ENCODE data around the gene SCG3. TPM values are rescaled to one million over a fixed set of nuclear protein-coding genes. Genes with fewer than 3 reads are reported as not detected.

The SCG3 gene
- total and polyA plus RNA-seq, 2 donors (not counting 1 experiment from before 2014, with no cell fraction given) = not detected

DNA sequence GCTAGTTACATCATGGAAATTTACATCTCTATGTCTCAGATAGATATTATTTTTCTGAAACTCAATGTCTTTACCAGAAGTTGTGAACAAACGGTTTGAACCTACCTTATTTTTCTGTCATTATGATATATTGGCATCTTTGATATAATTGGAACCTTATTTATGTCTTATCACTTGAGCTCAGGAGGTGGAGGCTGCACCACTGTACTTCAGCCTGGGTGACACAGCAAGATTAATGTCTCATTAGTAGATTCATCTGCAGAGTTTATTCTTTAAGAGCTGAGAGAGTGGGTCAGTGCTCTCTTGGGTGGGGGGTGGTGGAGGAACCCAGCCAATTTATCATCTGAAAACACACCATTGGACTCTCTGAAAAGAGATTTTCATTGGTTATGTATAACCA, 21.4 kb downstream of the SCG3 start:
- CTCF ChIA-PET = interaction anchor here (1.1 to 1.2 kb wide), 2 partner anchors 8 to 11 kb away, joined by 3 read pairs; no protein-coding TSS in a partner anchor
- no CpG with 5 or more reads among the region's 1 CpG for WGBS (ENCODE audit: insufficient coverage)
- no peaks in the 10 kb centered on the region for H3K4me1 Mint-ChIP-seq

DNA sequence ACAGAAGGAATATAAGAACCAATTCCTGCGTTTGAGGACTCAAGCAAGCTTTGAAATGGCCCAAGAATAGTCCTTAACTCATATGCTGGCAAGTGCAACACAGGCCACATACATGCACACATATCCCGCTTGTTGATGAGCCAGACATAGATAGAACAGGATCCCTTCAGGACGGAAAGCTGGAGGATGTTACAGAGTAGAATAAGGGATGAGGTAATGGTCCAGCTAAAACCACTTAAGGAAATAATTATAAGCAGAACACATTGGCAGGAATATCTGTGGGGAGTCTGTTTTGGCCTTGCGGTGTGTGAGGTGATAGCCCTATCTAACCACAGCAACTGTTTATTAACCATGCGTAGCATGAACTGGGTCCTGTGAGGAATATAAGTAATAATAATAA, 25.0 kb downstream of the SCG3 start:
- Mint-ChIP-seq H3K27ac (no peak overlapping the region), H3K27me3 (no peaks in the 10 kb centered on the region), H3K9me3 (ENCODE audit: insufficient read depth) (no peaks in the 10 kb centered on the region), H3K4me1 (no peaks in the 10 kb centered on the region), H3K4me3 (no peak overlapping the region)
- H2AFZ ChIP-seq (ENCODE audit: insufficient read depth, low read depth, low read length, poor library complexity, severe bottlenecking) = no peak overlapping the region
- ChIA-PET CTCF (interaction anchor here (1.5 kb wide), 1 partner anchor 70 kb away, joined by 4 read pairs; no protein-coding TSS in a partner anchor), POLR2A (no interaction called here)
- intact Hi-C loops (cut with micrococcal nuclease) = no loop called here
- H4K20me1 ChIP-seq (ENCODE audit: control insufficient read depth, insufficient read depth, low read length, poor library complexity, severe bottlenecking) = no peaks in the 10 kb centered on the region
- no peak for DNase-seq
- no peaks in the 10 kb centered on the region for H3K27me3 ChIP-seq (replicated peaks in 1 of 4; ENCODE audit: control extremely low read depth in 1 of 4, control insufficient read depth in 3 of 4, insufficient read depth in 4 of 4, low read length in 3 of 4)
- H3K9me3 ChIP-seq (ENCODE audit: control extremely low read depth in 1 of 3, control insufficient read depth in 2 of 3, insufficient read depth in 1 of 3, low read length in 2 of 3) = no peaks in the 10 kb centered on the region
- H3K4me3 ChIP-seq (ENCODE audit: control extremely low read depth in 1 of 5, extremely low read depth in 1 of 5, insufficient read depth in 1 of 5, low read depth in 2 of 5, low read length in 4 of 5) = no peak overlapping the region
- H3K4me1 ChIP-seq (ENCODE audit: control insufficient read depth in 2 of 2, insufficient read depth in 2 of 2, low read length in 2 of 2) = no peaks in the 10 kb centered on the region
- no peak overlapping the region for H3K4me2 ChIP-seq (replicated peaks; ENCODE audit: low read depth, low read length, poor library complexity, severe bottlenecking)
- no peak for ATAC-seq (ENCODE audit: low read depth)
- no peak overlapping the region for H3K27ac ChIP-seq (ENCODE audit: low read length in 2 of 2)
- WGBS (ENCODE audit: insufficient coverage) = 100% methylated on average over 1 of the region's 5 CpGs
- no peaks in the 10 kb centered on the region for H3K36me3 ChIP-seq (replicated peaks in 1 of 2; ENCODE audit: control extremely low read depth in 1 of 2, control insufficient read depth in 1 of 2, extremely low read depth in 1 of 2, insufficient read depth in 2 of 2, low read length in 1 of 2)
- TF ChIP-seq, protein P1, sequence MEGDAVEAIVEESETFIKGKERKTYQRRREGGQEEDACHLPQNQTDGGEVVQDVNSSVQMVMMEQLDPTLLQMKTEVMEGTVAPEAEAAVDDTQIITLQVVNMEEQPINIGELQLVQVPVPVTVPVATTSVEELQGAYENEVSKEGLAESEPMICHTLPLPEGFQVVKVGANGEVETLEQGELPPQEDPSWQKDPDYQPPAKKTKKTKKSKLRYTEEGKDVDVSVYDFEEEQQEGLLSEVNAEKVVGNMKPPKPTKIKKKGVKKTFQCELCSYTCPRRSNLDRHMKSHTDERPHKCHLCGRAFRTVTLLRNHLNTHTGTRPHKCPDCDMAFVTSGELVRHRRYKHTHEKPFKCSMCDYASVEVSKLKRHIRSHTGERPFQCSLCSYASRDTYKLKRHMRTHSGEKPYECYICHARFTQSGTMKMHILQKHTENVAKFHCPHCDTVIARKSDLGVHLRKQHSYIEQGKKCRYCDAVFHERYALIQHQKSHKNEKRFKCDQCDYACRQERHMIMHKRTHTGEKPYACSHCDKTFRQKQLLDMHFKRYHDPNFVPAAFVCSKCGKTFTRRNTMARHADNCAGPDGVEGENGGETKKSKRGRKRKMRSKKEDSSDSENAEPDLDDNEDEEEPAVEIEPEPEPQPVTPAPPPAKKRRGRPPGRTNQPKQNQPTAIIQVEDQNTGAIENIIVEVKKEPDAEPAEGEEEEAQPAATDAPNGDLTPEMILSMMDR (IDR thresholded peaks at IDR 0.05) = no peak
- no peak for TF ChIP-seq EZH2 (IDR thresholded peaks at IDR 0.05; ENCODE audit: borderline replicate concordance, insufficient read depth, low read depth, low read length, poor library complexity, severe bottlenecking)
- H3K9ac ChIP-seq (ENCODE audit: low read length) = no peak overlapping the region
- no peaks in the 10 kb centered on the region for H3K79me2 ChIP-seq (ENCODE audit: control insufficient read depth, insufficient read depth, low read length)

More for the DNA sequence above, 21.4 kb downstream of the SCG3 start:
- Histone ChIP-seq H3K4me2 (replicated peaks; ENCODE audit: low read depth, low read length, poor library complexity, severe bottlenecking) (no peak overlapping the region), H3K79me2 (ENCODE audit: control insufficient read depth, insufficient read depth, low read length) (no peaks in the 10 kb centered on the region), H3K4me3 (ENCODE audit: control extremely low read depth in 1 of 5, extremely low read depth in 1 of 5, insufficient read depth in 1 of 5, low read depth in 2 of 5, low read length in 4 of 5) (no peak overlapping the region), H3K4me1 (ENCODE audit: control insufficient read depth in 2 of 2, insufficient read depth in 2 of 2, low read length in 2 of 2) (no peaks in the 10 kb centered on the region), H2AFZ (ENCODE audit: insufficient read depth, low read depth, low read length, poor library complexity, severe bottlenecking) (no peak overlapping the region), H4K20me1 (ENCODE audit: control insufficient read depth, insufficient read depth, low read length, poor library complexity, severe bottlenecking) (no peaks in the 10 kb centered on the region), H3K27me3 (replicated peaks in 1 of 4; ENCODE audit: control extremely low read depth in 1 of 4, control insufficient read depth in 3 of 4, insufficient read depth in 4 of 4, low read length in 3 of 4) (peaks cover 0 to 3% (median 0%) of the 10 kb centered on the region in 4 experiments), H3K27ac (ENCODE audit: low read length in 2 of 2) (no peak overlapping the region), H3K9me3 (ENCODE audit: control extremely low read depth in 1 of 3, control insufficient read depth in 2 of 3, insufficient read depth in 1 of 3, low read length in 2 of 3) (no peaks in the 10 kb centered on the region), H3K36me3 (replicated peaks in 1 of 2; ENCODE audit: control extremely low read depth in 1 of 2, control insufficient read depth in 1 of 2, extremely low read depth in 1 of 2, insufficient read depth in 2 of 2, low read length in 1 of 2) (no peaks in the 10 kb centered on the region), H3K9ac (ENCODE audit: low read length) (no peak overlapping the region)
- Mint-ChIP-seq H3K4me3 (no peak overlapping the region), H3K27me3 (no peaks in the 10 kb centered on the region), H3K9me3 (ENCODE audit: insufficient read depth) (no peaks in the 10 kb centered on the region), H3K27ac (no peak overlapping the region)
- intact Hi-C loops (cut with micrococcal nuclease) = no loop called here
- no peak for ATAC-seq (ENCODE audit: low read depth)
- no peak for TF ChIP-seq EZH2 (IDR thresholded peaks at IDR 0.05; ENCODE audit: borderline replicate concordance, insufficient read depth, low read depth, low read length, poor library complexity, severe bottlenecking)
- TF ChIP-seq, protein P1 (IDR thresholded peaks at IDR 0.05) = no peak
- POLR2A ChIA-PET = no interaction called here
- no peak for DNase-seq
